Stimulated activated CD8-positive, alpha-beta memory T cell treated with anti-CD3 and anti-CD28 coated beads, Interleukin-15, amount 100 ng/mL, for 24 hours (primary cell): ENCODE measurements around the gene SLC44A1.
A peak's percentile ranks its signal among the peaks of the same experiment; 100 is the strongest.

Experiments
- DNase-seq: peaks from one replicate; pipeline ENCODE4 v3.0.0-alpha.2; 2020; ENCODE audit warnings: low read depth

The SLC44A1 gene

GRCh38 chr9:105432247-105432842, 187.9 kb downstream of the SLC44A1 start:
- DNase-seq = no peak

GRCh38 chr9:105435453-105435852, 191.0 kb downstream of the SLC44A1 start:
- no peak for DNase-seq

- DNase-seq = no peak
Observed at GRCh38 chr9:105436783-105437182, 192.3 kb downstream of the SLC44A1 start.

- DNase-seq = no peak
Observed at GRCh38 chr9:105437704-105438103, 193.3 kb downstream of the SLC44A1 start.

- DNase-seq = no peak
Observed at GRCh38 chr9:105438141-105438806, 193.8 kb downstream of the SLC44A1 start.

- DNase-seq = no peak
Observed at GRCh38 chr9:105439428-105439827, 195.0 kb downstream of the SLC44A1 start.

- no peak for DNase-seq
Observed at GRCh38 chr9:105441616-105442160, 197.2 kb downstream of the SLC44A1 start.

- no peak for DNase-seq
Observed at GRCh38 chr9:105443121-105443520, 198.7 kb downstream of the SLC44A1 start.

- no peak for DNase-seq
Observed at GRCh38 chr9:105444130-105444529, 199.7 kb downstream of the SLC44A1 start.

GRCh38 chr9:105445203-105445881, 200.9 kb downstream of the SLC44A1 start:
- no peak for DNase-seq

GRCh38 chr9:105447386-105447813, 202.9 kb downstream of the SLC44A1 start:
- DNase-seq = no peak

GRCh38 chr9:105447814-105448812, 203.7 kb downstream of the SLC44A1 start, which contains the start of gene FSD1L:
Gene FSD1L, plus strand, starts transcription at chr9:105448034. Its CDS starts 187 bp downstream, at chr9:105448221.
- peak; percentile 61 for DNase-seq

- DNase-seq = no peak
Observed at GRCh38 chr9:105449081-105449480, 204.6 kb downstream of the SLC44A1 start.

- DNase-seq = no peak
Observed at GRCh38 chr9:105452185-105452584, 207.7 kb downstream of the SLC44A1 start.

GRCh38 chr9:105455836-105456475, 211.5 kb downstream of the SLC44A1 start:
- no peak for DNase-seq

GRCh38 chr9:105457560-105458294, 213.3 kb downstream of the SLC44A1 start:
- no peak for DNase-seq

- no peak for DNase-seq
Observed at GRCh38 chr9:105458404-105458803, 214.0 kb downstream of the SLC44A1 start.

GRCh38 chr9:105459336-105459735, 214.9 kb downstream of the SLC44A1 start:
- DNase-seq = no peak

GRCh38 chr9:105466898-105467455, 222.5 kb downstream of the SLC44A1 start:
- no peak for DNase-seq

- DNase-seq = no peak
Observed at GRCh38 chr9:105468875-105469274, 224.4 kb downstream of the SLC44A1 start.
